C4-2B (cell line): ENCODE data around the gene GLB1L3.
"Not testable (repeated sequence)": the region's sequence is repeated elsewhere in the genome, so short reads cannot be mapped to it uniquely, and the experiment has no call there.

ENCODE experiments used
- H3K27ac ChIP-seq: fragments of 450-650 bp; 2 replicates; pipeline ENCODE4 v1.5.1; 2017
- ZFX ChIP-seq: fragments of 450-650 bp; IDR thresholded peaks from 2 replicates; pipeline ENCODE4 v1.6.1; 2017
- TF ChIP-seq, protein P1 (sequence below): fragments of 450-650 bp; conservative IDR thresholded peaks from 2 replicates; pipeline ENCODE4 v1.5.1; 2017; ENCODE audit warnings: mild to moderate bottlenecking

Gene GLB1L3

DNA sequence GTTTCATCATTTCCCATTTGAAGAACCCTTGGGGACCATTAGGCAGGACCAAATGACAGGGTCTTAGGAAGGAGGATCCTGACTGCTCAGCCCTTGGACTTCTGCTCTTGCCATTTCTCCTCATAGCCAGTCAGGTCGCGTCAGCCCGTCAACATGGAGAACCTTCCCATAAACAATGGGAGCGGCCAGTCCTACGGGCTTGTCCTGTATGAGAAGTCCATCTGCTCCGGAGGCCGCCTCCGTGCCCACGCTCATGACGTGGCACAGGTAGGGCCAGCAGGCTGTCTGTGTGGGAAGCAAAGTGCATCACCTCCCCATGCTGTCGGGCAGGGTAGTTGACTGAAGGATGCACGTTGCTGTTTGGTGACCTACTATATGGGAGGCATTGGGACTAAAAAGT, 36.0 kb downstream of the GLB1L3 start:
- TF ChIP-seq, protein P1, sequence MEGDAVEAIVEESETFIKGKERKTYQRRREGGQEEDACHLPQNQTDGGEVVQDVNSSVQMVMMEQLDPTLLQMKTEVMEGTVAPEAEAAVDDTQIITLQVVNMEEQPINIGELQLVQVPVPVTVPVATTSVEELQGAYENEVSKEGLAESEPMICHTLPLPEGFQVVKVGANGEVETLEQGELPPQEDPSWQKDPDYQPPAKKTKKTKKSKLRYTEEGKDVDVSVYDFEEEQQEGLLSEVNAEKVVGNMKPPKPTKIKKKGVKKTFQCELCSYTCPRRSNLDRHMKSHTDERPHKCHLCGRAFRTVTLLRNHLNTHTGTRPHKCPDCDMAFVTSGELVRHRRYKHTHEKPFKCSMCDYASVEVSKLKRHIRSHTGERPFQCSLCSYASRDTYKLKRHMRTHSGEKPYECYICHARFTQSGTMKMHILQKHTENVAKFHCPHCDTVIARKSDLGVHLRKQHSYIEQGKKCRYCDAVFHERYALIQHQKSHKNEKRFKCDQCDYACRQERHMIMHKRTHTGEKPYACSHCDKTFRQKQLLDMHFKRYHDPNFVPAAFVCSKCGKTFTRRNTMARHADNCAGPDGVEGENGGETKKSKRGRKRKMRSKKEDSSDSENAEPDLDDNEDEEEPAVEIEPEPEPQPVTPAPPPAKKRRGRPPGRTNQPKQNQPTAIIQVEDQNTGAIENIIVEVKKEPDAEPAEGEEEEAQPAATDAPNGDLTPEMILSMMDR, result no peak
- no peak for TF ChIP-seq ZFX
- H3K27ac ChIP-seq, result no peak overlapping the region

DNA sequence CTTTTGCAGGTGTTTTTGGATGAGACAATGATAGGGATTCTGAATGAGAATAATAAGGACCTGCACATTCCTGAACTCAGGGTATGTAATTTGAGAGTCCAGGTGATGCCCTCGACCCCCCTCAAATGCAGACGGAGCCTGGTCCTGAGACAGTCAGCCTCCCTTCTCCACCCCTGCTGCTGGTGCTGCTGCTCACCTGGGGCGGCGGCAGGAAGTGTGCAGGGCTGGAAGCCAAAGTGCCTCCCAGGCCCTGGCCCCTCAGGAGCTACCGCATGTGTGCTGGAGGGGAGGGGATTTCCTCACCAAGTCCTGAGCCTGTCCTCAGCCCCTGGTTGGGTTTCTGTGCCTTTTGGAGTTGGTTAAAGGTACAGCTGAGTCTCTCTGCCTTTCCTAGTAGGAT, 36.6 kb downstream of the GLB1L3 start:
- H3K27ac ChIP-seq, result no peak overlapping the region
- no peak for TF ChIP-seq ZFX
- TF ChIP-seq, protein P1, result no peak

DNA sequence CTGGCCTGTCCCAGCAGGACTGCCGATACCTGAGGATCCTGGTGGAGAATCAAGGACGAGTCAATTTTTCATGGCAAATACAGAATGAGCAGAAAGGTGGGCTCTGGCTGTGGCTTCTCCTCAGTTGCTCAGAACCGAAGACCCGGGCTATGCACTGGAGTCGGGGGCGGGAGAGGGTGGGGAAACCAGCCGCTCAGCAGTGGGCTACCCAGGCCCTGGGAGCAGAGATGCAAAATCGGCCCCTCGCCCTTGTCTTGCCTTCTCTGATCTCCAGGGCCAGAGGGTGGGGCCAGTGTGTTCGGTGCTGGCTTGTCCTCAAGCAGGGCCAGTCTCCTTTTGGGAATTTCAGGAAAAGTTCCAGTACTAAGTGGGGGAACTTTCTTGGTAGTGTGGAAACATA, 37.2 kb downstream of the GLB1L3 start:
- no peak overlapping the region for H3K27ac ChIP-seq
- TF ChIP-seq, protein P1, result no peak
- TF ChIP-seq ZFX, result no peak

DNA sequence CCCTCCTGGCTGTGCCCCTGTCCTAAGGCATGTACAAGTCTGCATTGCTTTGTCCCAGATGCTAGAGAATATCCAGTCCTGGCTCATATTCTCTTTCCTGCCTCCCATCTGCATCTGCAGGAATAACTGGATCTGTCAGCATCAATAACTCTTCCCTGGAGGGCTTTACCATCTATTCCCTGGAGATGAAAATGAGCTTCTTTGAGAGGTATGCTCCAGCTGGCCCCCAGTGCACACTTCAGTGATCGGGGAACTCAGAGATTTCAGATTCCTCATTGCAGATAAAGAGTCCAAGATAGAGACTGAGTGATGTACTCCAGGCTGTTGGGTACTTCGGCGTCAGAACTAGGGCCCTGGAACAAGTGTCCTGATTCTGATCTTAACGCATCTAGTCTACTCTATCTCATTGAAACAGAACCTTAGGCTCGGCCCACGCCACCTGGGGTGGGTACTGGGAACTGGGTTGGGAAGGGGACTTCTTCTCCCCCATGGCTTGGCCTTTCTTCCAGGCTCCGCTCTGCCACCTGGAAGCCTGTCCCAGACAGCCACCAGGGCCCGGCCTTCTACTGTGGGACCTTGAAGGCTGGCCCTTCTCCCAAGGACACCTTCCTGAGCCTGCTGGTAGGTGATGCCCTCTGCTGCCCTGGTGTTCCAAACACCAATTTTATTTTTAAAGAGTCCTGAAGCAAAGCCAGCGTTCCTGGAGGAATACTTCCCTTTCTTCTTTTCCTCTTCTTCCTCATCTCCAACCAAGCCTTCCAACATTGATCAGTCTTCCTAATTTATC, 37.8 kb downstream of the GLB1L3 start:
- no peak overlapping the region for H3K27ac ChIP-seq
- TF ChIP-seq ZFX, result no peak
- TF ChIP-seq, protein P1, result no peak; the same call in 1 of the 2 replicates

DNA sequence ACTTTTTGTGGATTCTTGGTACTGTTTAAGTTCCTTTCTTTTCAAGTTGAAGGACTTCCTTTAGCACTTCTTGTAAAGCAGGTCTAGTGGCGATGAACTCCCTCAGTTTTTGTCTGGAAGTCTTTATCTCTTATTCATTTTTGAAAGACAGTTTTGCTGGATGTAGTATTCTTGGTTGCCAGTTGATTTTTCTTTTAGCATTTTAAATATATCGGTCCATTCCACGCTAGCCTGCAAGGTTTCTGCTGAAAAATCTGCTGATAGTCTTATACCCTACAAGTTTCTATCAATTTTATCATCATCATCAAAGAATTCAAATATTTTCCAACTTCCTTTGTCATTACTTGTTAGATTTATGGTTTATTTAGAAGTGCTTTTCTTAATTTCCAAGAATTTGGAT, 40.9 kb downstream of the GLB1L3 start:
- no peak overlapping the region for H3K27ac ChIP-seq
- TF ChIP-seq, protein P1, result no peak
- no peak for TF ChIP-seq ZFX

DNA sequence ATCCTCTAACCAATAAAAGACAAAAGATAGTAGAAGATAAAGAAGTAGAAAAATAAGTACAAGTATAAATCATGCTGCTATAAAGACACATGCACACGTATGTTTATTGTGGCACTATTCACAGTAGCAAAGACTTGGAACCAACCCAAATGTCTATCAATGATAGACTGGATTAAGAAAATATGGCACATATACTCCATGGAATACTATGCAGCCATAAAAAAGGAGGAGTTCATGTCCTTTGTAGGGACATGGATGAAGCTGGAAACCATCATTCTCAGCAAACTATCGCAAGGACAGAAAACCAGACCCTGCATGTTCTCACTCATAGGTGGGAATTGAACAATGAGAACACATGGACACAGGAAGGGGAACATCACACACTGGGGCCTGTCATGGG, 45.2 kb downstream of the GLB1L3 start:
- H3K27ac ChIP-seq, result not testable (repeated sequence)

- no peak overlapping the region for H3K27ac ChIP-seq
- no peak for TF ChIP-seq ZFX
- TF ChIP-seq, protein P1, result no peak
Observed at GRCh38 chr11:134322553-134322952, 46.4 kb downstream of the GLB1L3 start.

- no peak for TF ChIP-seq ZFX
- TF ChIP-seq, protein P1, result no peak
- no peak overlapping the region for H3K27ac ChIP-seq
Observed at GRCh38 chr11:134328433-134328832, 52.3 kb downstream of the GLB1L3 start.
